ENCODE measurements around the gene SOX8.

SOX8 gene

DNA sequence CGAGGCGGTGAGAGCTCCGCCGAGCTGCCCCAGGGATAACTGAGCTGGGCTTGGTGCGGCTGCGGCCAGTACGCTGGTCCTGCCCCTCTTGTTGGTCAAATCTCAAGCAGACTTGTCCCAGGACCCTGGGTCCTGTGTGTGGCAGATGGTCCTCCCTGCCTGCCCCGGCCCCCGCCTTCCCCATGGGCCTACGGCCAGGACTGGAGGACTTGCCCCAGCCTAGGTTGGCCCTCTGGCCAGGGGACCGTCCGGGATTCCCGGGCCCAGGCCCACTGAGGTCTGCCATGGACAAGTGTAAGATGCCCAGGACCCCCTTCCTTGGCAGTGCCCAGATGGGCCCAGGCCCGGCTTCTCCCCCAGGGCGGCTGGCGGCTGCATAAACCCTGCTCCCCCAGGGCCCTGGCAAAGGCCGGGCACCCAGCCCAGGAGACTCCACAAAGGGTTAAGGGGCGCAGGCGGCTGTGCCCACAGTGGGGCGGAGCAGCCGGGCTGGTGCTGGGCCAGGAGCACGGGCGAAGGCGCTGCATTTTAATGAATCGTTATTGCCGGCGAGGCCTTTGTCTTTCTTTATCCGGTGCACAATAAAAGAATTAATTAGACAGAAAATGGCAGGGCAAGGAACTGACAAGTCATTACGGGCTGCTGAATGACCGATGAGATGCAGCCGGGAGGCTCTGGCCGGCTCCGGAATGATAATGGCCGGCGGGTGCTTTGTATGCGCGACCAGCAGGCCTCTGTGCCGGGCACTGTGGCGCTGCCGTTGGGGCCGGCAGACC lies 9.1 kb downstream of the SOX8 start:
- H3K9me3 ChIP-seq: no peaks in the 10 kb centered on the region
- 0 out of 2 replicates have a peak, but pooled peaks cover 2% of the 10 kb centered on the region for H3K27me3 ChIP-seq (ENCODE audit: low read depth)
- DNase-seq (ENCODE audit: low spot score in 2 of 2): peak; percentile 5 to 36
- H3K36me3 ChIP-seq (replicated peaks): no peaks in the 10 kb centered on the region
- peaks cover 5% of the 10 kb centered on the region for H3K4me1 ChIP-seq
- in situ Hi-C loops (cut with MboI; ENCODE audit: low sequenced_read_pairs): no loop called here
- no peak overlapping the region for H3K4me3 ChIP-seq

DNA sequence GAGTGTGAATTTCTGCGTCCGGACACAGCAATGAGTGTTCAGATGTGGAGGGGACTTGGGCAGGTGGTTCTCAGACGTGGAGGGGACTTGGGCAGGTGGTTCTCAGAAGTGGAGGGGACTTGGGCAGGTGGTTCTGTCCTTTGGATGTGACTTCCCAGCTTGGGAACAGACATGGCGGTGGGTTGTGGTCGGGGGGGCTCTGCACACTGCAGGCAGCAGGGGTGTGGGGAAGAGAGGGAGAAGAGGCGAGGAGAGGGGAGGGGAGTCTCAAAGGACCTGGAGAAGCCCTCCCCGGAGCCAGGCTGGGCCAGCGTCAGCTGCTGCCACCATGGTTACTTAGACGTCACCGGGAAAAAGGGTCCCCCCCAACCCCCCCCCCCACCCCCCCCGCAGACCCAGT lies 9.8 kb downstream of the SOX8 start:
- H3K27me3 ChIP-seq (ENCODE audit: low read depth): peaks cover 9% of the 10 kb centered on the region; the same call in 1 of the 2 replicates
- H3K9me3 ChIP-seq: no peaks in the 10 kb centered on the region
- in situ Hi-C loops (cut with MboI; ENCODE audit: low sequenced_read_pairs): no loop called here
- H3K4me1 ChIP-seq: peaks cover 5% of the 10 kb centered on the region
- no peaks in the 10 kb centered on the region for H3K36me3 ChIP-seq (replicated peaks)
- no peak overlapping the region for H3K4me3 ChIP-seq
- no peak for DNase-seq (ENCODE audit: low spot score in 2 of 2)

DNA sequence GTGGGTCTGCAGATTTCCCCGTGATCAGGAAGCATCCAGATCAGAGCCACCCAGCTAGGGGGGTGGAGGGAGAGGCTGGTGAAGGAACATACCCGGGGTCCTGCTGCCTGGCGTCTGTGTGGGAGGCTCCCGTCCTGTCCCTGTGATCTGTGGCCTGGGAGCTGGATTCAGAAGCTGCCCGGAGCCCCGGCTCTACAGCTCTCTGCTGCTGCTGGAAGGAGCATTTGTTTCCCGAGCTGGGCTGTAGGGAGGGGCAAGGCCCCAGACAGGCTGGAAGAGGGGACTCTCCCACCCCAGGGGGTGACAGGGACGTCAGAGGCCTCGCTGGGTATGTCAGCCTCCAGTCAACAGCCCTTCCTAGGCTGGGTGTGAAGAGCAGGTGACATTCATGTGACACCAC lies 10.2 kb downstream of the SOX8 start:
- H3K36me3 ChIP-seq (replicated peaks): no peaks in the 10 kb centered on the region
- peaks cover 5% of the 10 kb centered on the region for H3K4me1 ChIP-seq
- H3K9me3 ChIP-seq: no peaks in the 10 kb centered on the region
- DNase-seq (ENCODE audit: low spot score in 2 of 2): no peak
- peaks cover 13% of the 10 kb centered on the region for H3K27me3 ChIP-seq (ENCODE audit: low read depth)
- no peak overlapping the region for H3K4me3 ChIP-seq
- in situ Hi-C loops (cut with MboI; ENCODE audit: low sequenced_read_pairs): no loop called here

DNA sequence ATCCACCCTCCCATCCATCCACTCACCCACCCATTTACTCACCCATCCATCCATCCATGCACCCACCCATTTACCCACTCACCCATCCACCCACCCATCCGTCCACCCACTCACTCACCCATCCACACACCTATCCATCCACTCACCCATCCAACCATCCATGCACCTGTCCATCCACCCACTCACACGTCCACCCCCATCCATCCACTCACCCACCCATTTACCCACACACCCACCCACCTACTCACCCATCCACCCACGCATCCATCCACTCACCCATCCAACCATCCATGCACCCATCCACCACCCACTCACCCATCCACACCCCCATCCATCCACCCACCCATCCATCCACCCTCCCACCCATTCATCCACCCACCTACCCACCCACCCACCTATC lies 12.2 kb downstream of the SOX8 start:
- Histone ChIP-seq H3K36me3 (replicated peaks) (no peaks in the 10 kb centered on the region), H3K4me3 (no peak overlapping the region), H3K4me1 (peaks cover 5% of the 10 kb centered on the region), H3K27me3 (ENCODE audit: low read depth) (peaks cover 33% of the 10 kb centered on the region), H3K9me3 (no peaks in the 10 kb centered on the region)
- in situ Hi-C loops (cut with MboI; ENCODE audit: low sequenced_read_pairs): no loop called here
- DNase-seq (ENCODE audit: low spot score in 2 of 2): no peak

DNA sequence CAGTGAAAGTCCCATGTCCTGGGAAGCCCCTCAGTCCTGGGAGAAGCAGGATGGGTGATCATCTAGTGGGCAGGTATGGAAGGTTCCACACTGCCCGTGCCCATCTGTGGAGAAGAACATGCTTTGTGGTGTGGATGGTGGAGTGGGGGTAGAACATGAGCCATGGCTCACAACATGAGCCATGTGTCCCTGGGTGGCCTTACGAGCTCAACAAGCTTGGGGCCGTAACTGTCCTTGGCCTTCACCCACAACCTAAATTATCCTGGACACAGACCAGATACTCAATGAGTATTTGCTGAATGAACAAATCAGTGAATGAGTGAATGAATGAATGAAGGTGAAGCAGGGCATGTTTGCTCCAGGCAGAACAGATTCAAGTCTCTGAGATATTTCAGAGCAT lies 13.5 kb downstream of the SOX8 start:
- DNase-seq (ENCODE audit: low spot score in 2 of 2): no peak
- peaks cover 5% of the 10 kb centered on the region for H3K4me1 ChIP-seq
- in situ Hi-C loops (cut with MboI; ENCODE audit: low sequenced_read_pairs): no loop called here
- no peak overlapping the region for H3K4me3 ChIP-seq
- H3K27me3 ChIP-seq (ENCODE audit: low read depth): peaks cover 44% of the 10 kb centered on the region
- no peaks in the 10 kb centered on the region for H3K36me3 ChIP-seq (replicated peaks)
- no peaks in the 10 kb centered on the region for H3K9me3 ChIP-seq

DNA sequence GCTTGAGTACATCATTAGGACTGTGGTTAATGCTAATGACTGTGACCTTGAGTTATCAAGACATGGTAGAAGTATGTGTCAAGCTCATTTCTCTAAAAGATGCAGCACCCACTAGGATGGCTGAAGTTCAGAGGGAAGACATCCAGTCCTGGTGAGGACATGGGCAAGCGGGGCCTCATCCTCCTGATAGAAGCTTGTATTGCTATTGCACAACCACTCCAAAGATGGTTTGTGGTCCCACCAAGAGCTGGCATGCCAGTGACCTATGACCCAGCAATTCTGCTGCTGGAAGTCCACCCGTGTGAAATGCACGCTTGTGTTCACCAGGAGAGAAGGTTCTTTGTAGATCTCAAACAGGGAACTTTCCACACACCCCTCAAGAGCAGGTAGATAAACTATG lies 14.2 kb downstream of the SOX8 start:
- Histone ChIP-seq H3K36me3 (replicated peaks) (no peaks in the 10 kb centered on the region), H3K9me3 (no peaks in the 10 kb centered on the region), H3K4me3 (no peak overlapping the region), H3K4me1 (peaks cover 5% of the 10 kb centered on the region), H3K27me3 (ENCODE audit: low read depth) (peaks cover 49% of the 10 kb centered on the region)
- in situ Hi-C loops (cut with MboI; ENCODE audit: low sequenced_read_pairs): no loop called here
- DNase-seq (ENCODE audit: low spot score in 2 of 2): no peak

DNA sequence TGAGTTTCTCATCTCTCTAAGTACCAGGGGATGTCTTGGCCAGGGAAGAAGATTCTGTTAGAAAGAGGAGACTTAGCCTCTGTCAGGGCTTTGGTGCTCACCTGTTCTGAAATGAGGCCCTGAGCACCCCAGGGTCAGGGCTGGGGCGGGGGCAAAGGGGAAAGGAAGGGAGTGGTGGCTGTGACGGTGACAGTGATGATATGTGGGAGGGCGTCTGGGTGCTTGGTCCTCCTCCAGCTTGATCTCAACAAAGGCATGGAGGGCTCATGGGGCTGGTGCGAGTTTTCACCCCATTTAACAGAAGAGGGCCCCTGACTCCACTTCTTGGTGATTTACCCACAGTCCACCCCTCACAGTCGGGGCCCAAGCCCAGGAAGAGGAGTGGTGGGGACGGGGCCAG lies 15.1 kb downstream of the SOX8 start:
- no peak overlapping the region for H3K4me3 ChIP-seq
- H3K4me1 ChIP-seq: no peaks in the 10 kb centered on the region
- H3K36me3 ChIP-seq (replicated peaks): no peaks in the 10 kb centered on the region
- no peaks in the 10 kb centered on the region for H3K9me3 ChIP-seq
- H3K27me3 ChIP-seq (ENCODE audit: low read depth): peaks cover 56% of the 10 kb centered on the region
- in situ Hi-C loops (cut with MboI; ENCODE audit: low sequenced_read_pairs): no loop called here
- DNase-seq (ENCODE audit: low spot score in 2 of 2): no peak

DNA sequence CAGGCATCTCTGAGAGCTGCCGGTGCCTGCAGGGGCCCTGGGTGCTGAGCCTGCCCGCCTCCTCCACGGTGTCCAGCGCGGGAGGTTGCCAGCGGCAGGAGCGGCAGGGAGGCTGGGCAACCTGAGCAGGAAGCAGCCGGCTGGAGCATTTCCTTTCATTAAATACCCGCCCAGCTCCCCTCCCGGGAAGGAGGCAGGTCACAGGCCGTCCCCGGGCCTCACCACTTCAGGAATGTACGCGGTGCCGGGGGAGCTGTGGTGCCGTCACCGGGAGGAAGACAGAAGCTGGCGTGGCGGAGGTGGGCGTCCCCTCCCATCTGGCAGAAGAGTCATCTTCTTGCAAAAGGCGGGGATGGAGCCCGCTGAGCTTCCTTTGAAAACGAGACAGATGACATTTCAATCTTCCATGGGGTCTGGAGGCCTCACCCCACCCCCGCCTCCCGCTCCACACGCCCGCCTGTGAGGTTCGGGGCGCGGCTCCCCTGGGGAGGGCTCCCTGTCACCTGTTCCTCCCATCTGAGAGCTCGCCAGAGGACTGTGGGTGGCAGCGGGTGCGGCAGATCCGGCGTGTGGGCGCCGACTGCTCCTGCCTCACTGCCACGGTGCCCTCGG lies 16.0 kb downstream of the SOX8 start:
- no peak overlapping the region for H3K4me3 ChIP-seq
- peaks cover 57% of the 10 kb centered on the region for H3K27me3 ChIP-seq (ENCODE audit: low read depth)
- H3K4me1 ChIP-seq: no peaks in the 10 kb centered on the region
- no peaks in the 10 kb centered on the region for H3K36me3 ChIP-seq (replicated peaks)
- peak in 1 of 2 experiments; percentile 41 for DNase-seq (ENCODE audit: low spot score in 2 of 2)
- H3K9me3 ChIP-seq: no peaks in the 10 kb centered on the region
- in situ Hi-C loops (cut with MboI; ENCODE audit: low sequenced_read_pairs): no loop called here

DNA sequence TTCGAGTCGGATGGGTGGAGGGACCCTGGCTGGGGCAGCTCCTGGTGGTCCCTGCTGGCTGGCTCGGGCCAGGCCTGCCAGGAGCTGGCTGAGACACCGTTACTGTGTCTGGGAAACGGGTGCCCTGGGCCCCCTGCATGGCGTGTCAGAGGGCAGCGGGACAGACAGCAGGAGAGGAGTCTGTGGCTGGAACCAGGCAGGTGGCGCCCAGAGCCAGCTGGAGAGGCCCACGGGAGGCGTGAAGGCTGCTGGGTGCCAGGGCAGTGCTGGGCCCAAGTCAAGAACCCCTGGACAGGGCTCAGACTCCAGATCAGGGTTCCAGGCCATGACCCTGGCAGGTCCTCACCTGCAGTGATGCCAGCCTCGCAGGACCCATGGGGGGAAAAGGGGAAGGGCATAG lies 16.6 kb downstream of the SOX8 start:
- DNase-seq (ENCODE audit: low spot score in 2 of 2): no peak
- Histone ChIP-seq H3K4me1 (no peaks in the 10 kb centered on the region), H3K27me3 (ENCODE audit: low read depth) (peaks cover 57% of the 10 kb centered on the region), H3K4me3 (no peak overlapping the region), H3K36me3 (replicated peaks) (no peaks in the 10 kb centered on the region), H3K9me3 (no peaks in the 10 kb centered on the region)
- in situ Hi-C loops (cut with MboI; ENCODE audit: low sequenced_read_pairs): no loop called here

DNA sequence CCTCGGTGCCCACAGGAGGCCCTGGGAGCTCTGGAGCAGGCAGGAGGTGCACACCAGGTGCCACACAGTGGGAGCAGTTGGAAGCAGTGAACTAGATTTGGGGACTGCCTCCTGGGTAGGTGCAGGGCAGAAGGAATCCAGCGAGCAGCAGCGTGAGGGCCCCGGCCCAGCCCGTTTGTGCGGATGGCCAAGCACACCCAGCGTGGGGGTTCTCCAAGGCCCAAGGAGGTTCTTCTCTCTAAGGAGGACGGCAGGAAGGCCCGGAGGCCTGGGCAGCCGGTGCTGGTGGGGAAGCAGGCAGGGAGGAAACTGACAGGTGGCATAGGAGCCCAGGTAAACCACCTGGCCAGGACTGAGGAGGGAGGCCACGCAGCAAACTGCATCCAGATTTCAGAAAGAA lies 17.0 kb downstream of the SOX8 start:
- in situ Hi-C loops (cut with MboI; ENCODE audit: low sequenced_read_pairs): no loop called here

DNA sequence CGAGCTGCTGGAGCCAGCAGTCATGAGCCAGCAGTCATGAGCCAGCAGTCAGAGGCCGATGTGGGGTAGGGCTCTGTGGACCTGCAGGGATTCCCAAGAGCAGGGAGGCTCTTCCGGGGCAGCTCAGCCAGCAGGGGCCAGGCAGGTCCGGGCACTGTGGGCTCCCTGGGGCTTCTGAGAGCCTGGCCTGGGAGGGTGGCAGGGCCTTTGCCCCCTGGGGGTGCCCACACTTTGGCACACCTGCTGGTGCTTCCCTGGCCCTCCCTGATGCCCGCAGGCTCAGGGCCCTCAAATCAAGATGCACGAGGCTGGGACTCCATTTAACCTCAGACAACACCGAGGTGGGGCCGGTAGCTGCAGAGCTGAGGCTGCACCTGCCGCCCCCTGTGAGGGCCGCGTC lies 18.1 kb downstream of the SOX8 start:
- H3K36me3 ChIP-seq (replicated peaks): no peaks in the 10 kb centered on the region
- H3K4me1 ChIP-seq: no peaks in the 10 kb centered on the region
- DNase-seq (ENCODE audit: low spot score in 2 of 2): no peak
- H3K4me3 ChIP-seq: no peak overlapping the region
- peaks cover 57% of the 10 kb centered on the region for H3K27me3 ChIP-seq (ENCODE audit: low read depth)
- H3K9me3 ChIP-seq: no peaks in the 10 kb centered on the region
- in situ Hi-C loops (cut with MboI; ENCODE audit: low sequenced_read_pairs): no loop called here

More for the DNA sequence above, 17.0 kb downstream of the SOX8 start:
- Histone ChIP-seq H3K36me3 (replicated peaks) (no peaks in the 10 kb centered on the region), H3K4me1 (no peaks in the 10 kb centered on the region), H3K4me3 (no peak overlapping the region), H3K27me3 (ENCODE audit: low read depth) (peaks cover 57% of the 10 kb centered on the region), H3K9me3 (no peaks in the 10 kb centered on the region)
- no peak for DNase-seq (ENCODE audit: low spot score in 2 of 2)

DNA sequence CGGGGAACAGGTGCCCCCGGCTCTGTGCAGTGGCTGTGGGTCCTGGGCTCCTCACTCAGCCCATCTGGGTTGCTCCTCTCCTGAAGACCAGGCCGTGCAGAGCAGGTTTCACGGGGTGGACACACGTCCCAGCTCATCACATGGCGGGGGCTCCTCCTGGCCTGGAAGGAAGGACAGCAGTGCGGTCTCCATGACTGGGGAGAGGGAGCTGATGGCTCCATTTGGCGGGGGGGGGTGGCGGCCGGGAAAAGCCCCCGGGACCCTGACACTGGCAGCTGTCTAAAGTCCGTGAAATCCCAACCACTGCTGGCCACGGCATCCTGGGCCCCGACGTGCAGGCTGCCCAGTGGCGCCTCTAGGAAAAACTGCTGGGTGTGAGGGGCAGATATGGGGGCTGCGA lies 19.0 kb downstream of the SOX8 start:
- H3K4me1 ChIP-seq: no peaks in the 10 kb centered on the region
- H3K4me3 ChIP-seq: no peak overlapping the region
- H3K9me3 ChIP-seq: no peaks in the 10 kb centered on the region
- H3K27me3 ChIP-seq (ENCODE audit: low read depth): peaks cover 56% of the 10 kb centered on the region
- DNase-seq (ENCODE audit: low spot score in 2 of 2): no peak
- in situ Hi-C loops (cut with MboI; ENCODE audit: low sequenced_read_pairs): no loop called here
- H3K36me3 ChIP-seq (replicated peaks): no peaks in the 10 kb centered on the region

DNA sequence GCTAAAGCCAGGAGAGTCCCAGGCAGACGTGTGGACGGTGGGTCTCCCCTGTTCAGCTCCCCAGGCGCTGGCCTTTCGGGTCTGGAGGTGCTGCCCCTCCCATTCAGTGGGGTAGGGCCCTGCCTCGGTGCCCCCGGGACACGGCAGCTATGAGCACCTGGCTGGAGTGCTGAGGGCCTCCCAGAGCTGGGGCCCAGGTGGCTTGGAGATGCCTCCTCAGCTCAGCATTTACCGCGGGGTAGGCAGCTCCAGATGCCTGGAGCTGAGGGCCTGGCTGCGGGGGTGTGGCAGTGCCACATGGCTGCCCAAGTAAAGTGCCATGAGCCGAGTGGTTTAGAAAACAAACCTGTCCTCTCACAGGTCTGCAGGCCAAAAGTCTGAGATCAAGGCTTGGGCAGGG lies 19.5 kb downstream of the SOX8 start:
- no peaks in the 10 kb centered on the region for H3K36me3 ChIP-seq (replicated peaks)
- in situ Hi-C loops (cut with MboI; ENCODE audit: low sequenced_read_pairs): no loop called here
- no peaks in the 10 kb centered on the region for H3K9me3 ChIP-seq
- H3K4me3 ChIP-seq: no peak overlapping the region
- peaks cover 51% of the 10 kb centered on the region for H3K27me3 ChIP-seq (ENCODE audit: low read depth)
- no peak for DNase-seq (ENCODE audit: low spot score in 2 of 2)
- no peaks in the 10 kb centered on the region for H3K4me1 ChIP-seq

DNA sequence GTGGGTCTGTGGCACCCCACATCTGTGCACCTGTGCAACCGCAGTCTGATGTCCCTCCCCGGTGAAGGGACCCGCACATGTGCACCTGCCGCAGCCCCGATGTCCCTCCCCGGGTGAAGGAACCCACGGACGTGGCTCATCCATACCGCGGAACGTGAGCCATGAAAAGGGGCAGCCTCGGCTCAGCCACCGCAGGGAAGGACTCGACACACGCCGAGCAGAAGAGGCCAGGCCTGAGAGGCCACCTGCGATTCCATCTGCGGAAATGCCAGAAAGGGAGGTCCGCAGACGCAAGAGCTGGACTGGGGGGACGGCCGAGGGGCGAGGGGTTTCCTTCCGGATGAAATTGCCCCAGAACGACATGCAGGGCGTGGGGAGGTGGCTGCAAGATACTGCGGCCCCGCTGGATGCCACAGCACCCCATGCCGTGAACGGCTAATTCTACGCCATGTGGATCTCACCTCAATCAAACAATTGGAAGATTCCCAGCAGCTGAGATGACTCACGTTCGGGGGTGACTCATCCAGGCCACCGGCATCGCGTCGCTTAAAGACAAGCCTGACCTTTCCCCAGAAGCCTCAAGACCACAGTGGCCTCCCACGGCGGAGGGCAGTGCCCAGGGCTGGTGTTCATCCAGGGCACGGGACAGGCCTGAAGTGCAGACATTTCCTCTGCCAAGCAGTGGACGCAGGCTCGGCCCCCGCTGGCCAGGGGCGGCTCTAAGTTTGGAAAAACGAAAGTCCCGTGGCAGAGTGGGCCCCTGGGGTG lies 21.0 kb downstream of the SOX8 start:
- in situ Hi-C loops (cut with MboI; ENCODE audit: low sequenced_read_pairs): no loop called here
- H3K4me1 ChIP-seq: no peaks in the 10 kb centered on the region
- no peak overlapping the region for H3K4me3 ChIP-seq
- H3K9me3 ChIP-seq: no peaks in the 10 kb centered on the region
- H3K36me3 ChIP-seq (replicated peaks): no peaks in the 10 kb centered on the region
- H3K27me3 ChIP-seq (ENCODE audit: low read depth): peaks cover 45% of the 10 kb centered on the region
- no peak for DNase-seq (ENCODE audit: low spot score in 2 of 2)

All from HAP-1 (cell line).